Fibroblast of the aortic adventitia (primary cell): ENCODE data around the gene CD44. TPM values are rescaled to one million over a fixed set of nuclear protein-coding genes. Genes with fewer than 3 reads are reported as not detected.
A peak's percentile ranks its signal among the peaks of the same experiment; 100 is the strongest.

Experiments
- DNase-seq: peaks from one replicate; pipeline ENCODE4 v3.0.0-alpha.2; 2010; ENCODE audit warnings: low read depth
- H3K4me3 ChIP-seq: 2 replicates; pipeline ENCODE4 v1.5.1; 2011; ENCODE audit warnings: low read depth, mild to moderate bottlenecking, control low read depth, low read length, moderate library complexity
- total RNA-seq: library from RNA; depleted of rRNA; stranded (reverse); fragments of >200 nt; gene quantifications from 2 replicates; pipeline ENCODE4 v1.2.3, GENCODE V29; 2012; ENCODE audit warnings: low replicate concordance
- TF ChIP-seq, protein P1 (sequence below): IDR thresholded peaks from 2 replicates; pipeline ENCODE4 v1.5.1; 2011; ENCODE audit warnings: mild to moderate bottlenecking, low read length, control low read depth, inconsistent platforms; ENCODE audit not compliant: insufficient read depth

The CD44 gene
- total RNA-seq, 1 donor: 458 TPM

GRCh38 chr11:35234460-35235156 lies 95.6 kb downstream of the CD44 start:
- TF ChIP-seq, protein P1, sequence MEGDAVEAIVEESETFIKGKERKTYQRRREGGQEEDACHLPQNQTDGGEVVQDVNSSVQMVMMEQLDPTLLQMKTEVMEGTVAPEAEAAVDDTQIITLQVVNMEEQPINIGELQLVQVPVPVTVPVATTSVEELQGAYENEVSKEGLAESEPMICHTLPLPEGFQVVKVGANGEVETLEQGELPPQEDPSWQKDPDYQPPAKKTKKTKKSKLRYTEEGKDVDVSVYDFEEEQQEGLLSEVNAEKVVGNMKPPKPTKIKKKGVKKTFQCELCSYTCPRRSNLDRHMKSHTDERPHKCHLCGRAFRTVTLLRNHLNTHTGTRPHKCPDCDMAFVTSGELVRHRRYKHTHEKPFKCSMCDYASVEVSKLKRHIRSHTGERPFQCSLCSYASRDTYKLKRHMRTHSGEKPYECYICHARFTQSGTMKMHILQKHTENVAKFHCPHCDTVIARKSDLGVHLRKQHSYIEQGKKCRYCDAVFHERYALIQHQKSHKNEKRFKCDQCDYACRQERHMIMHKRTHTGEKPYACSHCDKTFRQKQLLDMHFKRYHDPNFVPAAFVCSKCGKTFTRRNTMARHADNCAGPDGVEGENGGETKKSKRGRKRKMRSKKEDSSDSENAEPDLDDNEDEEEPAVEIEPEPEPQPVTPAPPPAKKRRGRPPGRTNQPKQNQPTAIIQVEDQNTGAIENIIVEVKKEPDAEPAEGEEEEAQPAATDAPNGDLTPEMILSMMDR: no peak
- no peak overlapping the region for H3K4me3 ChIP-seq
- DNase-seq: peak; percentile 23

- TF ChIP-seq, protein P1: no peak
- no peak overlapping the region for H3K4me3 ChIP-seq
- DNase-seq: no peak
These were observed 96.1 kb downstream of the CD44 start for GRCh38 chr11:35235157-35235468.

DNA sequence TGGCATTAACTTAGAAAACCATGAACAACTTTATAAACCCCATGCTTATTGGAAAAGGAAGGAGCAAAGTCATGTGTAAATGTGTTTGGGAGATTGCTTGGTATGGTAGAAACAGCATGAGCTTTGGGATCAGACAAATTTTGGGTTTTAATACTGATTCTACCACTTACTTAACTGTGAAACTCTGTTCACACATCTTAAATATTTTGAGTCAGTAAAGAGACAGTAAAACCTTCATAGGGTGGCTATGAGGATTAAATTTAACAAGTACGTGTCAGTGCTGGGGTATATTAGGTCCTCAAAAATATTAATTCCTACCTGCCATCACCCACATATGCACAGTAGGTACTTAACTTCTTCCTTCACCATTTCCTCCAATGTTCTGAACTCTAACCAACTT lies 96.5 kb downstream of the CD44 start:
- H3K4me3 ChIP-seq: no peak overlapping the region
- no peak for DNase-seq
- TF ChIP-seq, protein P1: no peak

GRCh38 chr11:35235936-35236666 lies 97.1 kb downstream of the CD44 start:
- DNase-seq: peak; percentile 25
- TF ChIP-seq, protein P1: no peak
- no peak overlapping the region for H3K4me3 ChIP-seq

- TF ChIP-seq, protein P1: no peak
- no peak overlapping the region for H3K4me3 ChIP-seq
- no peak for DNase-seq
These were observed 97.7 kb downstream of the CD44 start for GRCh38 chr11:35236667-35237003.

GRCh38 chr11:35237351-35237750 lies 98.4 kb downstream of the CD44 start:
- TF ChIP-seq, protein P1: no peak
- H3K4me3 ChIP-seq: no peak overlapping the region
- DNase-seq: no peak
